OCI-LY7 (cell line): Measurements from ENCODE around the gene TUBA1C. TPM values are rescaled to one million over a fixed set of nuclear protein-coding genes. Genes with fewer than 3 reads are reported as not detected.

Experiments
- BruUV-seq: library from RNA; stranded (reverse); fragments of 400-500 nt; replicated peaks from 2 replicates; lab custom pipeline; 2021; lab: Mats Ljungman, UMichigan
- CTCF ChIA-PET: fragments of 300-600 bp; sonication (Branson Sonifier 250); formaldehyde crosslinking; loops from one replicate; lab custom pipeline; 2022; ENCODE audit warnings: antibody characterized with exemption; ENCODE audit not compliant: unreplicated experiment; lab: Charles Lee
- POLR2A ChIA-PET: fragments of 300-600 bp; sonication (Branson Sonifier 250); formaldehyde crosslinking; loops from one replicate; lab custom pipeline; 2022; ENCODE audit warnings: antibody characterized with exemption; lab: Charles Lee
- DNase-seq: peaks from one replicate; pipeline ENCODE4 v3.0.0-alpha.2; 2015; ENCODE audit warnings: low spot score
- H2AFZ ChIP-seq: fragments of 200-600 bp; sonication (generic), shearing (Covaris generic); 2 replicates; pipeline ENCODE4 v1.6.1; 2014; ENCODE audit warnings: mild to moderate bottlenecking, antibody characterized with exemption, low read length, moderate library complexity
- H3K27ac ChIP-seq: fragments of 200-600 bp; sonication (generic); 2 replicates; pipeline ENCODE4 v1.5.1; 2014; ENCODE audit warnings: mixed run types, low read depth, mild to moderate bottlenecking, moderate library complexity, low read length, inconsistent platforms; ENCODE audit not compliant: poor library complexity, severe bottlenecking
- H3K36me3 ChIP-seq: fragments of 200-600 bp; sonication (generic); 2 replicates; pipeline ENCODE4 v1.6.1; 2014; ENCODE audit warnings: mild to moderate bottlenecking, antibody characterized with exemption, low read length, moderate library complexity, mixed read lengths; ENCODE audit not compliant: insufficient read depth
- H3K4me1 ChIP-seq: fragments of 200-600 bp; sonication (generic); 2 replicates; pipeline ENCODE4 v1.5.1; 2014; ENCODE audit warnings: mild to moderate bottlenecking, low read length; ENCODE audit not compliant: insufficient read depth, poor library complexity, severe bottlenecking
- H3K4me2 ChIP-seq: fragments of 200-600 bp; sonication (generic); 2 replicates; pipeline ENCODE4 v1.6.1; 2014; ENCODE audit warnings: mild to moderate bottlenecking, low read length
- H3K4me3 ChIP-seq: fragments of 200-600 bp; sonication (generic); 2 replicates; pipeline ENCODE4 v1.5.1; 2014; ENCODE audit warnings: mild to moderate bottlenecking, low read depth, low read length; ENCODE audit not compliant: poor library complexity, severe bottlenecking
- H3K79me2 ChIP-seq: fragments of 200-600 bp; sonication (generic); 2 replicates; pipeline ENCODE4 v1.6.1; 2016; ENCODE audit warnings: low read depth, mild to moderate bottlenecking, low read length, moderate library complexity, mixed read lengths; ENCODE audit not compliant: insufficient read depth
- H3K9me2 ChIP-seq: fragments of 200-600 bp; sonication (generic); 2 replicates; pipeline ENCODE4 v1.6.1; 2016; ENCODE audit warnings: mild to moderate bottlenecking, low read length, mixed read lengths; ENCODE audit not compliant: insufficient read depth
- H3K9me3 ChIP-seq: fragments of 200-600 bp; sonication (generic); 2 replicates; pipeline ENCODE4 v1.6.1; 2014; ENCODE audit warnings: mild to moderate bottlenecking, mixed run types, low read length, mixed read lengths
- H4K20me1 ChIP-seq: fragments of 200-600 bp; sonication (generic); 2 replicates; pipeline ENCODE4 v1.6.1; 2014; ENCODE audit warnings: mild to moderate bottlenecking, antibody characterized with exemption, low read length, moderate library complexity, mixed read lengths; ENCODE audit not compliant: insufficient read depth
- EZH2phosphoT487 ChIP-seq: fragments of 200-600 bp; sonication (generic); IDR thresholded peaks from 2 replicates; pipeline ENCODE4 v1.6.1; 2018; ENCODE audit warnings: low read depth, borderline replicate concordance, mild to moderate bottlenecking, mixed run types, antibody characterized with exemption, low read length, moderate library complexity, mixed read lengths
- intact Hi-C: fragments of 100-400 bp; cut with micrococcal nuclease; formaldehyde crosslinking; loops from one replicate; pipeline ENCODE4 v1.10.0; 2022; ENCODE audit not compliant: unreplicated experiment
- total RNA-seq, 2 experiments: library from RNA; depleted of rRNA in 1 of 2; stranded (reverse); fragments of >200 nt in 1 of 2; shearing (Covaris generic) in 1 of 2; gene quantifications; 2 replicates each; pipeline ENCODE4 v1.2.3, GENCODE V29; 2014 to 2022
- TF ChIP-seq, protein P1 (sequence below): fragments of 200-600 bp; sonication (generic); conservative IDR thresholded peaks from 2 replicates; pipeline ENCODE4 v1.5.1; 2014; ENCODE audit warnings: mild to moderate bottlenecking, antibody characterized with exemption, low read length, moderate library complexity, mixed read lengths

TUBA1C gene
- total RNA-seq, 2 experiments from 2014 or later, result 276 to 291 TPM

- Histone ChIP-seq H3K9me3 (no peaks in the 10 kb centered on the region), H4K20me1 (no peaks in the 10 kb centered on the region), H3K4me1 (peaks cover 4% of the 10 kb centered on the region), H2AFZ (no peak overlapping the region), H3K9me2 (no peaks in the 10 kb centered on the region), H3K79me2 (no peaks in the 10 kb centered on the region), H3K36me3 (no peaks in the 10 kb centered on the region), H3K4me3 (no peak overlapping the region), H3K27ac (no peak overlapping the region), H3K4me2 (no peak overlapping the region)
- DNase-seq, result no peak
- intact Hi-C loops, result no loop called here
- ChIA-PET CTCF (no interaction called here), POLR2A (interaction anchor here (0.6 kb wide), 1 partner anchor 100 kb away, joined by 3 read pairs; no protein-coding TSS in a partner anchor)
- BruUV-seq, result no TSS peak
- TF ChIP-seq, protein P1, sequence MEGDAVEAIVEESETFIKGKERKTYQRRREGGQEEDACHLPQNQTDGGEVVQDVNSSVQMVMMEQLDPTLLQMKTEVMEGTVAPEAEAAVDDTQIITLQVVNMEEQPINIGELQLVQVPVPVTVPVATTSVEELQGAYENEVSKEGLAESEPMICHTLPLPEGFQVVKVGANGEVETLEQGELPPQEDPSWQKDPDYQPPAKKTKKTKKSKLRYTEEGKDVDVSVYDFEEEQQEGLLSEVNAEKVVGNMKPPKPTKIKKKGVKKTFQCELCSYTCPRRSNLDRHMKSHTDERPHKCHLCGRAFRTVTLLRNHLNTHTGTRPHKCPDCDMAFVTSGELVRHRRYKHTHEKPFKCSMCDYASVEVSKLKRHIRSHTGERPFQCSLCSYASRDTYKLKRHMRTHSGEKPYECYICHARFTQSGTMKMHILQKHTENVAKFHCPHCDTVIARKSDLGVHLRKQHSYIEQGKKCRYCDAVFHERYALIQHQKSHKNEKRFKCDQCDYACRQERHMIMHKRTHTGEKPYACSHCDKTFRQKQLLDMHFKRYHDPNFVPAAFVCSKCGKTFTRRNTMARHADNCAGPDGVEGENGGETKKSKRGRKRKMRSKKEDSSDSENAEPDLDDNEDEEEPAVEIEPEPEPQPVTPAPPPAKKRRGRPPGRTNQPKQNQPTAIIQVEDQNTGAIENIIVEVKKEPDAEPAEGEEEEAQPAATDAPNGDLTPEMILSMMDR, result no peak
- TF ChIP-seq EZH2phosphoT487, result no peak
Observed at GRCh38 chr12:49230805-49231194, 34.1 kb upstream of the TUBA1C start.

DNA sequence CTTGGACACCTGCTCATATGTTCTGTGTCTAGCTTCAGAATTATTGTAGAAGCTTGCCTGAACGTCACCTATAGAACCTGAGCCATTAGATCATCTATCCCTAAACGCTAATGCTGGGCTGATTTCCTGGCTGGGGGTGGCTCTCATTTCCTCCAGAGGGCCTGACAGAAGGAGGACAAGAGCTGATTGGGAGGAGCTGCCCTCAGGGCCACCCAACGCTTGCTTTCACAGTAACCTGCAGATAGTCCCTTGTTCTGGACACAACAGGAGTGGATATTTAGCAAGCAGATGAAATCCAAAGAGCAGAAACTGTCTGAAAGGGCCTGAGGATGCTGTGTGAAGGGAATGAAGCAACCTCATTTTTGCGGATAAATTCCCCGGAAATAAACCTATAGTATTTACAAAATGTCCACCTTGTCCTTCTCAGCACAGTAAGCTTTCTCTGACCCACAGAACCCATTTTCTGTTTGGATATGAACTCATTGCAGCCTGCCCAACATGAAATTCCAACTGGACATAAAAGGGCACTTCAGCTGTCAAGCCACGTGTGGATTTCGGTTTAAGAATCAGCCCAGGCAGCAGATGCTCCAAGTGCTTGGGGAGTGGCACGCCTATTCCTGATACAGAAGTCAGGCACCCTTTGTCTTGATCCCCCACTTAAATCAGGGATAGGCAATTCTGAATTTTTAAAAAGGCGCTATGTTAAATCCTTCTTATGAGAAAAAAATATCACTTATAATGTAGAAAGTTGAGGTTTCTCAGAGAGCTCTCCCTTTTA, 32.8 kb upstream of the TUBA1C start:
- POLR2A ChIA-PET, result interaction anchor here (1.7 kb wide), 1 partner anchor 42 kb away, joined by 3 read pairs; no protein-coding TSS in a partner anchor
- H3K27ac ChIP-seq, result no peak overlapping the region
- H3K4me1 ChIP-seq, result peaks cover 4% of the 10 kb centered on the region
- H3K79me2 ChIP-seq, result no peaks in the 10 kb centered on the region
- no TSS peak for BruUV-seq
- H3K4me3 ChIP-seq, result no peak overlapping the region
- no peaks in the 10 kb centered on the region for H3K9me2 ChIP-seq
- CTCF ChIA-PET, result no interaction called here
- no peak overlapping the region for H2AFZ ChIP-seq
- no peaks in the 10 kb centered on the region for H3K36me3 ChIP-seq
- DNase-seq, result no peak
- H3K9me3 ChIP-seq, result no peaks in the 10 kb centered on the region
- H3K4me2 ChIP-seq, result no peak overlapping the region
- no peak for TF ChIP-seq EZH2phosphoT487
- TF ChIP-seq, protein P1, result no peak
- intact Hi-C loops, result no loop called here
- H4K20me1 ChIP-seq, result no peaks in the 10 kb centered on the region
